ENCODE measurements around the gene HS3ST3A1. TPM values are rescaled to one million over a fixed set of nuclear protein-coding genes. Genes with fewer than 3 reads are reported as not detected.

HS3ST3A1 gene
- total and polyA plus RNA-seq, 7 donors = 1.5 to 3.7 (median 2.5) TPM; not detected in 2

DNA sequence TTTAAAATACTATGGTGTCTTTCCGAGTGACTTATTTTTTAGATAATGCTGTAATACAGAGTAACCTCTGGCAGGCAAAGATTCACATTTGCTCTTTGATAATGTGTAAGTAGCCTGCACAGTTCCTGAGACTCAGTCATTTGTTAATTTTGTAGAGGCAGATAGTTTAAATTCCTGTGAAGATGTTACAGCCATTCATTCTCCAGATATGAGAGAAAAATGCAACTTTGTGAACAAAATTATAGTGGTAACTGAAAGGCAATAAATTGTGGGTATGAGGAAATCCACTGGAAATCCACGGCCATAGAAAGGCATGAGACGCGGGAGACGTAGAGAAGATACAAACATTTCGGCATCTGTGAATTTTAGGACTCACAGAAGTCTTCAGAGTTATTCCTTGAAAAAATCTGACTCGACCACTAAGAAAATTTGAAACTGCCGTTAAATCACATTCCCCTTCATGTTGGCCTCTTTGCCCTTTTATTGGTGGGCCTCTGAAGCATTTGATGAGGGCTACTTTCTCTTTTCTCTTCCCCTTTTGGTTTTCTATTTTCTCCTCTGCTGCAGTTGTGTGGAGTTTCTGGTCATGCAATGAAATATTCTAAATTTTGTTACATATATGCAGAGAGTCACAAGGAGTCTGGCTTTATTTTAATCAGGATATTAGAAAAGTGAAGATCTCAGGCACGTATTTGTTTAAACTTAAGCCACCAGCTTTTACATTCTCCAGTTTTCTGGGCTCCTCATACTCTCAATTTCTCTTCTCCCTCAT is 18.8 kb downstream of the HS3ST3A1 start:
- no peak for DNase-seq
- WGBS, 2 donors = 76% methylated on average over 9 of the region's 9 CpGs
- H3K4me3 ChIP-seq = no peak overlapping the region
- H3K27me3 ChIP-seq = no peaks in the 10 kb centered on the region
- no peaks in the 10 kb centered on the region for H3K9me3 ChIP-seq
- H3K36me3 ChIP-seq = no peaks in the 10 kb centered on the region
- H3K4me1 ChIP-seq = no peaks in the 10 kb centered on the region
- intact Hi-C loops (cut with DNase I) = no loop called here
- TF ChIP-seq, protein P1, sequence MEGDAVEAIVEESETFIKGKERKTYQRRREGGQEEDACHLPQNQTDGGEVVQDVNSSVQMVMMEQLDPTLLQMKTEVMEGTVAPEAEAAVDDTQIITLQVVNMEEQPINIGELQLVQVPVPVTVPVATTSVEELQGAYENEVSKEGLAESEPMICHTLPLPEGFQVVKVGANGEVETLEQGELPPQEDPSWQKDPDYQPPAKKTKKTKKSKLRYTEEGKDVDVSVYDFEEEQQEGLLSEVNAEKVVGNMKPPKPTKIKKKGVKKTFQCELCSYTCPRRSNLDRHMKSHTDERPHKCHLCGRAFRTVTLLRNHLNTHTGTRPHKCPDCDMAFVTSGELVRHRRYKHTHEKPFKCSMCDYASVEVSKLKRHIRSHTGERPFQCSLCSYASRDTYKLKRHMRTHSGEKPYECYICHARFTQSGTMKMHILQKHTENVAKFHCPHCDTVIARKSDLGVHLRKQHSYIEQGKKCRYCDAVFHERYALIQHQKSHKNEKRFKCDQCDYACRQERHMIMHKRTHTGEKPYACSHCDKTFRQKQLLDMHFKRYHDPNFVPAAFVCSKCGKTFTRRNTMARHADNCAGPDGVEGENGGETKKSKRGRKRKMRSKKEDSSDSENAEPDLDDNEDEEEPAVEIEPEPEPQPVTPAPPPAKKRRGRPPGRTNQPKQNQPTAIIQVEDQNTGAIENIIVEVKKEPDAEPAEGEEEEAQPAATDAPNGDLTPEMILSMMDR (IDR thresholded peaks at IDR 0.05) = no peak
- TF ChIP-seq POLR2A (IDR thresholded peaks at IDR 0.05) (no peak), EP300 (IDR thresholded peaks at IDR 0.05) (no peak), POLR2AphosphoS5 (IDR thresholded peaks at IDR 0.05) (no peak)
- peak overlapping the region in 1 of 4 donors; percentile 53 for H3K27ac ChIP-seq

DNA sequence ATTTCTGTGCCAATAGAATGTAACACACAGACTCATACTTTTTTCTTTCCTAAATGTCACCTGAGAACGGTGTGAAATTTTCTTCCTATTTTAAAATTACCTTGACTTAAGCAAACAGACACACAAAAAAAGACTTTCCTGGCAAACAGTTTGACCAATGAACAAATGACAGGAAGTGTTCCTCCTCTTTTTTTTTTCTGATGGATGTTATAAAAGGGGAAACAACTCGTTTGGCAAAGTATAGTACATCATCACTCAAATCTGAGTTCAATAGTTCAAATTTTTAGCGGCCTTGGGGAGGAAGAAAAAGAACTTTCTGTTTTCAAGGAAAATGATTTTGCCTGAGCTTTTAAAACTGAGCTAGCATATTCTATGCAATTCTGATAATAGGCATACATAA is 19.8 kb downstream of the HS3ST3A1 start:
- H3K27ac ChIP-seq = peak overlapping the region in 1 of 4 donors; percentile 53
- TF ChIP-seq, protein P1 (IDR thresholded peaks at IDR 0.05) = no peak
- TF ChIP-seq POLR2A (IDR thresholded peaks at IDR 0.05) = no peak
- no peak for TF ChIP-seq EP300 (IDR thresholded peaks at IDR 0.05)
- peak in 1 of 4 donors; percentile 24 for TF ChIP-seq POLR2AphosphoS5 (IDR thresholded peaks at IDR 0.05)
- no peaks in the 10 kb centered on the region for H3K36me3 ChIP-seq
- intact Hi-C loops (cut with DNase I) = no loop called here
- 7 to 13% methylated on average over 3 of the region's 3 CpGs for WGBS, 2 donors
- H3K4me1 ChIP-seq = no peaks in the 10 kb centered on the region
- no peaks in the 10 kb centered on the region for H3K27me3 ChIP-seq
- no peaks in the 10 kb centered on the region for H3K9me3 ChIP-seq
- no peak for DNase-seq
- no peak overlapping the region for H3K4me3 ChIP-seq

DNA sequence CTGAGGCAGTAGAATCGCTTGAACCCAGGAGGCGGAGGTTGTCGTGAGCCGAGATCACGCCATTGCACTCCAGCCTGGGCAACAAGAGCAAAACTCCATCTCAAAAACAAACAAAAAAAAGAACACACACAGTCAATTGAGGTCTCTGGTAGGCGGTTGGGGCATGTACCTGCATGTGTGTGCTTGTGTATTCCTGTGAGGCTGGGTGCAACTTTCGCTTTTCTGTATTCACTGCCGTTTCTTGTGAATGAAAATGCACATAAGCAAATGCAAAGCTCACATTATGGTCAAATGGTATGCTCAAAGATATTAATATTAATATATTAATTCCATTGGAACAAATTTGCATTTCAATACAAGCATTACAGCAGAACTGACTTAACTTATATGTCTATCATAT is 20.9 kb downstream of the HS3ST3A1 start:
- H3K9me3 ChIP-seq = no peaks in the 10 kb centered on the region
- 90 to 96% methylated on average over 8 of the region's 8 CpGs for WGBS, 2 donors
- H3K4me3 ChIP-seq = no peak overlapping the region
- TF ChIP-seq, protein P1 (IDR thresholded peaks at IDR 0.05) = no peak
- TF ChIP-seq POLR2A (IDR thresholded peaks at IDR 0.05) = no peak
- TF ChIP-seq EP300 (IDR thresholded peaks at IDR 0.05) = no peak
- TF ChIP-seq POLR2AphosphoS5 (IDR thresholded peaks at IDR 0.05) = no peak
- H3K4me1 ChIP-seq = no peaks in the 10 kb centered on the region
- intact Hi-C loops (cut with DNase I) = no loop called here
- no peaks in the 10 kb centered on the region for H3K36me3 ChIP-seq
- H3K27me3 ChIP-seq = no peaks in the 10 kb centered on the region
- H3K27ac ChIP-seq = no peak overlapping the region
- no peak for DNase-seq

DNA sequence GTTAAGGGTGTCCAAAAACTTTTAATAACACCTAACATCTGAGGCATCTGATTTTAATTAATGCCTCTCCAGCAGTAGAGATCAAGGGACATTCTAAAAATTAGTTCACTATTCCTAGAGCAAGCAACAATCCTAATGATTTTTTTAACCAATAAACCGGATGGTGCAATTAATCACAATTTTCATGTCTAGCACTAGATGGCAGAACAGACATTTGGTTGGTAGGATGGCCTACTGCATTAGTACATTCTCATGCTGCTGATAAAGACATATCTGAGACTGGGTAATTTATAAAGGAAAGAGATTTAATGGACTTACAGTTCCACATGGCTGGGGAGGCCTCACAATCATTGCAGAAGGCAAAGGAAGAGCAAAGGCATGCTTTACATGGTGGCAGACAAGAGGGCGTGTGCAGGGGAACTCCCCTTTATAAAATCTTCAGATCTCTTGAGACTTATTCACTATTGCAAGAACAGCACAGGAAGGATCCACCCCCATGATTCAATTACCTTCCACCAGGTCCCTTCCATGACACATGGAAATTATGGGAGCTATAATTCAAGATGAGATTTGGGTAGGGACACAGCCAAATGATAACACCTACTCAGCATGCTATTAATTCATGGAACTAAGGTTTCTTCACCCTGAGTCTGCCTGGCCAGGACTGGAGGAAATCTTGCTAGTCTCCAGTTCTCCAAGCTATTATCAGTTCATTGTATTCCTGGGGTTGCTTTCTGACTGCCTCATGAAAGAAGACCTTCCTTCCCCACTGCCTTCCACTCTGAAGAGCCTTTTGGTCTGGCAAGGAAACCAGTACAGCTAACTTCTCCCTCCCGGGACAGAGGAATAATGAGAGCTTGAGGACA is 24.8 kb downstream of the HS3ST3A1 start:
- DNase-seq = no peak
- Histone ChIP-seq H3K9me3 (no peaks in the 10 kb centered on the region), H3K4me1 (no peaks in the 10 kb centered on the region), H3K4me3 (no peak overlapping the region), H3K27ac (no peak overlapping the region), H3K27me3 (no peaks in the 10 kb centered on the region), H3K36me3 (no peaks in the 10 kb centered on the region)
- 87 to 92% methylated on average over 3 of the region's 3 CpGs for WGBS, 2 donors
- no peak for TF ChIP-seq POLR2AphosphoS5 (IDR thresholded peaks at IDR 0.05)
- TF ChIP-seq POLR2A (IDR thresholded peaks at IDR 0.05) = no peak
- intact Hi-C loops (cut with DNase I) = no loop called here

DNA sequence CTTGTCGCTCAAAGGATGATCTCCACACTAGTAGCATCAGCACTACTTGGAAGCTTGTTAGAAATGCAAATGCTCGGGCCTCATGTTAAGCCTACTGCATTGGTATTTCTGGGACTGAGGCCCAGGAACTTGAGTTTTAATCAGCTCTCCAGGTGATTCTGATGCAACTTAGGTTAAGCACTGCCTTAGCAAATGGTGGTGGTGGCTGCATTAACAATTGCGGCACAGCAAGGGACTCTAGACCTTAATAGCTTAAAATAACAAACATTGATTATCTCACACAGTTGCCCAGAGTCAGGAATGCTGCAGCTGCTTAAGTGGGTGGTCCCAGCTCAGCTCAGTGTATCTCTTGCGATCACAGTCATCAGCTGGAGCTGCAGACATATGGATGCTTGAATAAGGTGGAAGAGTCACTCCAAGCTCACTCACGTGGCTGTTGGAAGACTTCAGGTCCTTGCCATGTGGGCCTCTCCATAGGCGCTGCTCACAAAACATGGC is 25.8 kb downstream of the HS3ST3A1 start:
- Histone ChIP-seq H3K27me3 (no peaks in the 10 kb centered on the region), H3K4me3 (no peak overlapping the region), H3K4me1 (no peaks in the 10 kb centered on the region), H3K36me3 (no peaks in the 10 kb centered on the region), H3K9me3 (no peaks in the 10 kb centered on the region), H3K27ac (no peak overlapping the region)
- TF ChIP-seq EP300 (IDR thresholded peaks at IDR 0.05) (no peak), POLR2AphosphoS5 (IDR thresholded peaks at IDR 0.05) (no peak), POLR2A (IDR thresholded peaks at IDR 0.05) (no peak)
- TF ChIP-seq, protein P1 (IDR thresholded peaks at IDR 0.05) = no peak
- intact Hi-C loops (cut with DNase I) = no loop called here
- no peak for DNase-seq
- 70 to 81% methylated on average over 6 of the region's 6 CpGs for WGBS, 2 donors

All from sigmoid colon (tissue), 7 donors.